Tibial nerve (tissue), 4 donors: Measurements from ENCODE around the gene TSPAN17. TPM values are rescaled to one million over a fixed set of nuclear protein-coding genes. Genes with fewer than 3 reads are reported as not detected.

Experiments
- DNase-seq, 2 donors: peaks; one replicate each; pipeline ENCODE4 v3.0.0-alpha.2; 2019; ENCODE audit warnings: low spot score in 2 of 2
- H3K27ac ChIP-seq, 4 donors: fragments of 200-600 bp; sonication (generic) in 3 of 4; one replicate each; pipeline ENCODE4 v1.5.1; 2017 to 2019; ENCODE audit warnings: mild to moderate bottlenecking in 1 of 4
- H3K27me3 ChIP-seq, 2 donors: fragments of 200-600 bp; sonication (generic) in 1 of 2; one replicate each; pipeline versions ENCODE4 v1.5.1 to v1.6.0; 2017 to 2019
- H3K36me3 ChIP-seq, 3 donors: fragments of 200-600 bp; sonication (generic); one replicate each; pipeline ENCODE4 v1.5.1; 2018 to 2019
- H3K4me1 ChIP-seq, 4 donors: fragments of 200-600 bp; sonication (generic) in 3 of 4; one replicate each; pipeline ENCODE4 v1.5.1; 2017 to 2019
- H3K4me3 ChIP-seq, 4 donors: fragments of 200-600 bp; sonication (generic) in 3 of 4; one replicate each; pipeline ENCODE4 v1.5.1; 2017 to 2019; ENCODE audit warnings: mild to moderate bottlenecking in 1 of 4, moderate library complexity in 1 of 4
- H3K9me3 ChIP-seq, 4 donors: fragments of 200-600 bp; sonication (generic) in 3 of 4; one replicate each; pipeline ENCODE4 v1.5.1; 2017 to 2019
- EP300 ChIP-seq, 2 donors: sonication (generic); formaldehyde crosslinking; IDR thresholded peaks; one replicate each; pipeline ENCODE4 v1.6.1; 2017; ENCODE audit warnings: antibody characterized with exemption in 2 of 2, mild to moderate bottlenecking in 1 of 2
- POLR2A ChIP-seq, 2 donors: fragments of 450-650 bp; IDR thresholded peaks; one replicate each; pipeline ENCODE4 v1.6.1; 2017; ENCODE audit warnings: antibody characterized with exemption in 2 of 2, mild to moderate bottlenecking in 2 of 2, moderate library complexity in 2 of 2
- WGBS, 2 donors: methylation state at CpG; one replicate each; pipeline ENCODE4 v1.1.5; 2018; 5-methylcytosine and 5-hydroxymethylcytosine counted together
- total RNA-seq, 4 donors: library from RNA; depleted of rRNA; stranded (reverse); fragments of >200 nt; gene quantifications; one replicate each; pipeline ENCODE4 v1.1.0, GENCODE V29; 2016
- TF ChIP-seq, protein P1 (sequence below), 5 experiments: fragments of 200-600 bp in 3 of 5; fragments of 450-650 bp in 2 of 5; sonication (generic) in 3 of 5; IDR thresholded peaks; one replicate each; pipeline ENCODE4 v1.5.1; 2016 to 2019; ENCODE audit warnings: antibody characterized with exemption in 5 of 5, mild to moderate bottlenecking in 3 of 5, moderate library complexity in 2 of 5

Gene TSPAN17
- total RNA-seq, 4 donors from 2014 or later, result 11.0 to 25.8 (median 14.3) TPM

DNA sequence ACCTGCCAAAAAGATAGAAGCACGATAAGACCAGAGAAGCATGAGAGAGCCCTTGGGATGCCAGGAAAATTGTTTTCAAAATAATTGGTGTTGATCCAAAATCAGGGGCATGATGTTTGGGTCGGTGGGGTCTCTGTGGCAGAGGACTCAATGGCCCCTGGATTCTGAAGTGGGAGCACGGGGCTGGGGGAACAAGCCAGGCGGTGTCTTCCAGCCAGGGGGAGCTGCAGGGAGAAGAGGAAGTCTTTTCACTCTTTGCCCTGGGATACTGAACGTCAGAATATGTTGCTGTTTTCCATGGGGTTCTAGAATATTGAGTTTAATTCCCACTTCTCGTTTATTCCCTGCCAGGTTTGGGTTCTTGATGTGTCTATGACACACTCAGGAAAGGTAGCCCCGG lies 20.4 kb downstream of the TSPAN17 start:
- 65 to 71% methylated on average over 7 of the region's 7 CpGs for WGBS, 2 donors
- H3K27me3 ChIP-seq, result peaks cover 0 to 56% of the 10 kb centered on the region in 2 donors

DNA sequence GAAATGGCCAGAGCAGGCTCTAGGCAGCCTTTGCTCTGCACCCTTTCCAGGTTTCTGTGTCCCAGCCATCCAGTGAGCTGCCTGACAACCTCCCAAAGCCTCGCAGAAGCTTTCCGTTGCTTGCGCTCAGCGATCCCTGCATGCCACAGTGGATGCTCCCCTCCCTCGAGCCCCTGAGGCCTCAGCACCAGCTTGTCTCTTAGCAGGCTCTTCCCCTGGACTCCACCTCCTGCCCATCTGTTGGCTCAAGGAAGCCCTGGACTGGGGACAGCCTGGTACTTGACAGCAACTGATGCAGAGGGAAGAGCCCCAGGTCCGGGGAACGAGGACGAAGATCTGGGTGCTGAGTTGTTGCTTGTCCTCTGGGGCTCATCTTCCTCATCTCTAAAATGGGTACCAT lies 23.2 kb downstream of the TSPAN17 start:
- H3K27me3 ChIP-seq, result peaks cover 0 to 44% of the 10 kb centered on the region in 2 donors
- no peak overlapping the region for H3K27ac ChIP-seq
- H3K4me1 ChIP-seq, result no peaks in the 10 kb centered on the region
- no peak for DNase-seq
- H3K36me3 ChIP-seq, result no peaks in the 10 kb centered on the region
- no peak overlapping the region for H3K4me3 ChIP-seq
- TF ChIP-seq, protein P1, sequence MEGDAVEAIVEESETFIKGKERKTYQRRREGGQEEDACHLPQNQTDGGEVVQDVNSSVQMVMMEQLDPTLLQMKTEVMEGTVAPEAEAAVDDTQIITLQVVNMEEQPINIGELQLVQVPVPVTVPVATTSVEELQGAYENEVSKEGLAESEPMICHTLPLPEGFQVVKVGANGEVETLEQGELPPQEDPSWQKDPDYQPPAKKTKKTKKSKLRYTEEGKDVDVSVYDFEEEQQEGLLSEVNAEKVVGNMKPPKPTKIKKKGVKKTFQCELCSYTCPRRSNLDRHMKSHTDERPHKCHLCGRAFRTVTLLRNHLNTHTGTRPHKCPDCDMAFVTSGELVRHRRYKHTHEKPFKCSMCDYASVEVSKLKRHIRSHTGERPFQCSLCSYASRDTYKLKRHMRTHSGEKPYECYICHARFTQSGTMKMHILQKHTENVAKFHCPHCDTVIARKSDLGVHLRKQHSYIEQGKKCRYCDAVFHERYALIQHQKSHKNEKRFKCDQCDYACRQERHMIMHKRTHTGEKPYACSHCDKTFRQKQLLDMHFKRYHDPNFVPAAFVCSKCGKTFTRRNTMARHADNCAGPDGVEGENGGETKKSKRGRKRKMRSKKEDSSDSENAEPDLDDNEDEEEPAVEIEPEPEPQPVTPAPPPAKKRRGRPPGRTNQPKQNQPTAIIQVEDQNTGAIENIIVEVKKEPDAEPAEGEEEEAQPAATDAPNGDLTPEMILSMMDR (IDR thresholded peaks at IDR 0.05), result no peak
- TF ChIP-seq POLR2A (IDR thresholded peaks at IDR 0.05), result no peak
- 73 to 78% methylated on average over 8 of the region's 8 CpGs for WGBS, 2 donors
- no peaks in the 10 kb centered on the region for H3K9me3 ChIP-seq

More for the DNA sequence above, 20.4 kb downstream of the TSPAN17 start:
- Histone ChIP-seq H3K36me3 (no peaks in the 10 kb centered on the region), H3K4me3 (no peak overlapping the region), H3K27ac (no peak overlapping the region), H3K9me3 (no peaks in the 10 kb centered on the region), H3K4me1 (no peaks in the 10 kb centered on the region)
- no peak for DNase-seq
- TF ChIP-seq, protein P1 (IDR thresholded peaks at IDR 0.05), result no peak
- TF ChIP-seq EP300 (IDR thresholded peaks at IDR 0.05), result no peak
- no peak for TF ChIP-seq POLR2A (IDR thresholded peaks at IDR 0.05)

DNA sequence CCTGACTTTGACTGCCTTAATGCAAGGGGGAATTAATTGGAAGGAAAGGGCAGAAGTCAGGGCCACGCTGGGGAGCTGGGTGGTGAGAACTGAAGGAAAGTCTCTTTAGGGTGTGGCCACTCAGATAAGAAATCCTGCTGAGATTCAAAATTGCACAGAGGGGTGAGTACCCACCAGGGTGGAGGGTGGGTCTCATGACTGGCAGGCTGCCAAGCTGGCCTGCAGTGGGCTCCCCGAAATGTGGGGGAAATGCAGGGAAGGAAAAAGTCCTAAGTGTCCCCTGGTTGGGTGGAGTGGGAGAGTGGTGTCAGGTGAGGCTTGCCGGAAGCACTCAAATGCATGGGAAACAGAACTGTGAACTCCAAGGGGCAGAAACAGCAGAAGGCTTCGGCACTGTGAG lies 24.1 kb downstream of the TSPAN17 start:
- TF ChIP-seq, protein P1 (IDR thresholded peaks at IDR 0.05), result no peak
- no peak for TF ChIP-seq POLR2A (IDR thresholded peaks at IDR 0.05)
- TF ChIP-seq EP300 (IDR thresholded peaks at IDR 0.05), result no peak
- DNase-seq, result no peak

DNA sequence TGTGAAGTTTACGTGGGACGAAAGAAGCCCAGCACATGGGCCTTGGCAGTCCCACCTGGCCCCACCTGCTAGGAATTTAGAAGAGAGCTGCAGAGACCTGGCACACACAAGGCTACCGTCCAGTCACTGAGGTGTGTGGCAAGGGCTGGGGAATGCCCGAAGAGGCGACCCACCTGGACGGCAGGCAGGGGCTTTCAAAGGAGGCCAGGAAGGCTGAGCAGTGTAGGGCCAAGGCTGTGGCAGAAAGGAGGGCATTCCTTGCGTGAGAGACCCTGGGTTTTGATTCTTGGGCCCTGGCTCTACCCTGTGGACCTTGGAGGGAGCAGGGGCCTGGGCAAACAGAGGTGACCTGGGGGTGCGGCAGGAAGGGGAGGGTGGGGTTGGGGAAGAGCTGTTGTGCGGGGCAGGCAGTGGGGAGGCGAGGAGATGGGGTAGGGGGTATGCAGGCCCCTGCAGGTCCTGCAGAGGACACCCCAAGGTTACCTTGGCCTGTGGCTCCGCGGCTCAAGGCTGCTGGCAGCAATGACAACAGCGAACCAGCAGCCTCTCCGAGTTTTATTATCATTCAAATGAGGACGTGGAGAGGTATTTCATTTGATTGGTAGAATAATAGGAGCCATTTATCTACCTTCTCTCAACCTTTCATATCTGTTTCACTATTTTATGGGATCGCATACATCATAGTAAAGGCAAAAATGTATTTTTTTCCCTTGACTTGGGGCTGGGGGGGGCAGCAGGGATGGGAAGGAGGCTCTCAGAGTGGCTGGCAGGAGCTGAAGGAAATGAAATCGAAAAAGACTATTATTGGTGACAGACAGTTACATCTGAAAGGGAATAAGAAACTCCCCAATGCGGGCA lies 24.8 kb downstream of the TSPAN17 start:
- Histone ChIP-seq H3K9me3 (no peaks in the 10 kb centered on the region), H3K36me3 (no peaks in the 10 kb centered on the region), H3K4me3 (no peak overlapping the region), H3K4me1 (no peaks in the 10 kb centered on the region), H3K27ac (no peak overlapping the region), H3K27me3 (peaks cover 0 to 41% of the 10 kb centered on the region in 2 donors)
- WGBS, 2 donors, result 46 to 47% methylated on average over 18 of the region's 18 CpGs
- TF ChIP-seq EP300 (IDR thresholded peaks at IDR 0.05), result no peak
- TF ChIP-seq, protein P1 (IDR thresholded peaks at IDR 0.05), result no peak
- no peak for TF ChIP-seq POLR2A (IDR thresholded peaks at IDR 0.05)
- no peak for DNase-seq

More for the DNA sequence above, 24.1 kb downstream of the TSPAN17 start:
- no peaks in the 10 kb centered on the region for H3K4me1 ChIP-seq
- peaks cover 0 to 41% of the 10 kb centered on the region in 2 donors for H3K27me3 ChIP-seq
- H3K27ac ChIP-seq, result no peak overlapping the region
- 61 to 69% methylated on average over 4 of the region's 4 CpGs for whole genome bisulfite sequencing, 2 donors
- H3K36me3 ChIP-seq, result no peaks in the 10 kb centered on the region
- no peak overlapping the region for H3K4me3 ChIP-seq
- H3K9me3 ChIP-seq, result no peaks in the 10 kb centered on the region
